ENCODE measurements around the gene D2HGDH.
"Not testable (repeated sequence)": the region's sequence is repeated elsewhere in the genome, so short reads cannot be mapped to it uniquely, and the experiment has no call there.

Gene D2HGDH

GRCh38 chr2:241724975-241725870, 9.2 kb upstream of the D2HGDH start:
- no peak for DNase-seq (ENCODE audit: low read depth)

GRCh38 chr2:241726459-241726858, 8.0 kb upstream of the D2HGDH start:
- DNase-seq (ENCODE audit: low read depth): no peak

- no peak for DNase-seq (ENCODE audit: low read depth)
Measured at GRCh38 chr2:241728000-241728399, 6.4 kb upstream of the D2HGDH start.

GRCh38 chr2:241728627-241729026, 5.8 kb upstream of the D2HGDH start:
- DNase-seq (ENCODE audit: low read depth): no peak

- DNase-seq (ENCODE audit: low read depth): no peak
Measured at GRCh38 chr2:241729868-241730267, 4.6 kb upstream of the D2HGDH start.

GRCh38 chr2:241730671-241731293, 3.6 kb upstream of the D2HGDH start:
- DNase-seq (ENCODE audit: low read depth): no peak

- DNase-seq (ENCODE audit: low read depth): peak; percentile 13
Measured at GRCh38 chr2:241732513-241733186, 1.8 kb upstream of the D2HGDH start.

GRCh38 chr2:241733391-241734207, 831 bp upstream of the D2HGDH start:
- no peak for DNase-seq (ENCODE audit: low read depth)

- no peak for DNase-seq (ENCODE audit: low read depth)
Measured at GRCh38 chr2:241734208-241734466, 293 bp upstream of the D2HGDH start.

- no peak for DNase-seq (ENCODE audit: low read depth)
Measured at GRCh38 chr2:241736111-241736510, 1.7 kb downstream of the D2HGDH start.

- DNase-seq (ENCODE audit: low read depth): no peak
Measured at GRCh38 chr2:241738040-241738686, 3.7 kb downstream of the D2HGDH start.

- DNase-seq (ENCODE audit: low read depth): no peak
Measured at GRCh38 chr2:241739177-241739576, 4.7 kb downstream of the D2HGDH start.

- DNase-seq (ENCODE audit: low read depth): no peak
Measured at GRCh38 chr2:241739651-241740050, 5.2 kb downstream of the D2HGDH start.

GRCh38 chr2:241741016-241741415, 6.6 kb downstream of the D2HGDH start:
- no peak for DNase-seq (ENCODE audit: low read depth)

- DNase-seq (ENCODE audit: low read depth): no peak
Measured at GRCh38 chr2:241742320-241742939, 8.0 kb downstream of the D2HGDH start.

- DNase-seq (ENCODE audit: low read depth): not testable (repeated sequence)
Measured at GRCh38 chr2:241743008-241743407, 8.6 kb downstream of the D2HGDH start.

GRCh38 chr2:241743620-241744019, 9.2 kb downstream of the D2HGDH start:
- no peak for DNase-seq (ENCODE audit: low read depth)

GRCh38 chr2:241744028-241744754, 9.8 kb downstream of the D2HGDH start:
- no peak for DNase-seq (ENCODE audit: low read depth)

- no peak for DNase-seq (ENCODE audit: low read depth)
Measured at GRCh38 chr2:241745276-241745675, 10.8 kb downstream of the D2HGDH start.

GRCh38 chr2:241746084-241746483, 11.7 kb downstream of the D2HGDH start:
- no peak for DNase-seq (ENCODE audit: low read depth)
